WERI-Rb-1 (cell line): Measurements from ENCODE around the gene SLC25A23.

Experiments used
- DNase-seq: peaks from one replicate; pipeline ENCODE4 v3.0.0-alpha.2; 2020
- H3K27ac ChIP-seq: fragments of 250-450 bp; sonication (Bioruptor Pico); 2 replicates; pipeline ENCODE4 v1.5.1; 2020; ENCODE audit warnings: mild to moderate bottlenecking, moderate library complexity
- H3K27me3 ChIP-seq: fragments of 250-450 bp; sonication (Bioruptor Pico); 2 replicates; pipeline ENCODE4 v1.5.1; 2021; ENCODE audit warnings: mild to moderate bottlenecking, low read depth, moderate library complexity; ENCODE audit not compliant: insufficient read depth, severe bottlenecking
- H3K36me3 ChIP-seq: fragments of 250-450 bp; sonication (Bioruptor Pico); 2 replicates; pipeline ENCODE4 v1.5.1; 2020; ENCODE audit warnings: mild to moderate bottlenecking, moderate library complexity
- H3K4me3 ChIP-seq: 2 replicates; pipeline ENCODE4 v1.5.1; 2011; ENCODE audit warnings: low read depth, mild to moderate bottlenecking, control low read depth, low read length
- H3K9me3 ChIP-seq: fragments of 250-450 bp; sonication (Bioruptor Pico); 2 replicates; pipeline ENCODE4 v1.5.1; 2021; ENCODE audit warnings: mild to moderate bottlenecking, moderate library complexity; ENCODE audit not compliant: severe bottlenecking
- TF ChIP-seq, protein P1 (sequence below): IDR thresholded peaks from 2 replicates; pipeline ENCODE4 v1.5.1; 2011; ENCODE audit warnings: low read depth, mild to moderate bottlenecking, control low read depth, inconsistent platforms, low read length

The SLC25A23 gene

DNA sequence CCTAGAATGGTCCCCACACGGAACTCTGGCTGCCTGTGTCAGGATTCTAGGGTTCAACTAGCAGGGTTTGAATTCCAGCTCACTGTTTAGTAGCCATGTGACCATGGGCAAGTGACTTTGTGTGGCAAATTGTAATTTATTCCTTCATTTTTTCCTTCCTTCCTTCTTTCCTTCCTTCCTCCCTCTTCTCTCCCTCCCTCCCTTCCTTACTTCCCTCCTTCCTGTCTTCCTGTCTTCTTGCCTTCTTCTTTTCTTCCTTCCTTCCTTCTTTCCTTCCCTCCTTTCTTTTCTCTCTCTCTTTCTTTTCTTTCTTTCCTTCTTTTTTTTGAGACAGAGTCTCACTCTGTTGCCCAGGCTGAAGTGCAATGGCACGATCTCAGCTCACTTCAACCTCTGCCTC, 30.5 kb upstream of the SLC25A23 start:
- no peak for DNase-seq
- Histone ChIP-seq H3K36me3 (no peaks in the 10 kb centered on the region), H3K9me3 (peaks cover 3% of the 10 kb centered on the region), H3K27me3 (no peaks in the 10 kb centered on the region), H3K4me3 (no peak overlapping the region), H3K27ac (no peak overlapping the region)
- TF ChIP-seq, protein P1, sequence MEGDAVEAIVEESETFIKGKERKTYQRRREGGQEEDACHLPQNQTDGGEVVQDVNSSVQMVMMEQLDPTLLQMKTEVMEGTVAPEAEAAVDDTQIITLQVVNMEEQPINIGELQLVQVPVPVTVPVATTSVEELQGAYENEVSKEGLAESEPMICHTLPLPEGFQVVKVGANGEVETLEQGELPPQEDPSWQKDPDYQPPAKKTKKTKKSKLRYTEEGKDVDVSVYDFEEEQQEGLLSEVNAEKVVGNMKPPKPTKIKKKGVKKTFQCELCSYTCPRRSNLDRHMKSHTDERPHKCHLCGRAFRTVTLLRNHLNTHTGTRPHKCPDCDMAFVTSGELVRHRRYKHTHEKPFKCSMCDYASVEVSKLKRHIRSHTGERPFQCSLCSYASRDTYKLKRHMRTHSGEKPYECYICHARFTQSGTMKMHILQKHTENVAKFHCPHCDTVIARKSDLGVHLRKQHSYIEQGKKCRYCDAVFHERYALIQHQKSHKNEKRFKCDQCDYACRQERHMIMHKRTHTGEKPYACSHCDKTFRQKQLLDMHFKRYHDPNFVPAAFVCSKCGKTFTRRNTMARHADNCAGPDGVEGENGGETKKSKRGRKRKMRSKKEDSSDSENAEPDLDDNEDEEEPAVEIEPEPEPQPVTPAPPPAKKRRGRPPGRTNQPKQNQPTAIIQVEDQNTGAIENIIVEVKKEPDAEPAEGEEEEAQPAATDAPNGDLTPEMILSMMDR: no peak

DNA sequence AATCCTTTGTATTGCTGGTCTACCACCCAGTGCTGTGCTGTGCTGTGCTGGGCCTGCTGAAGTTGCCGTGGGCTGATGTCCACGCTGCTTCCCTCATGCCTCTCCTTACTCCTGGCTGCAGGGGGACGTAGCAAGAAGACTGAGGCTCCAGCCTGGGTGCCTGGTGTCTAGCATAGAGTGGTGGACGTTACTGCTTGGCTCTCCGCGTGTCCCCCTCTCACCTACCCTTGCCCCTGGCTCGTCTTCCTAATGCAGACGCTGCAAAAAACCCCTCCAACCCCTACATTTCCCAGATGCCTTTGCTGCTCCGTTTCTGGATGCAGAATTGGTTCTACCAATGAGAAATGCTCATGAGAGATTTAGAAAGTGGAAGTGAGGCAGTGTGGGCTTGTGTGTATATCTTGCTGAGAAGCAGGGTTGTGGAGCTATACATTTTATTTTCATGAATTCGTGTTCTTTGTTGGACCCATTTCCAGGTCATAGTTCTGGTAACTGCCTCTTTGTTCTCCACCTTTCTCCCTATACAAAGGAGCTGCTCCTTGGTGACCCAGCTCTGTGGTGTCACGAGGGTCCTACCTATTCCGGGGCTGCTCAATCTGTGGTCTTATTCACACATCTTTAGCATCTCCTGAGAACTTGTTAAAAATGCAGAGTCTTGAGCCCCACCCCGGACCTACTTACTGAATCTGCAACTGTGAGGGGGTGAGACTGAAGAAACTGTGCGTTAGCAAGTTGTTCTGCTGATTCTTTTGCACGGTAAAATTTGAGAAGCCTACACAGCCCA, 29.9 kb upstream of the SLC25A23 start:
- TF ChIP-seq, protein P1: no peak
- H3K36me3 ChIP-seq: no peaks in the 10 kb centered on the region
- H3K27ac ChIP-seq: no peak overlapping the region
- peaks cover 3% of the 10 kb centered on the region for H3K9me3 ChIP-seq
- no peaks in the 10 kb centered on the region for H3K27me3 ChIP-seq
- no peak for DNase-seq
- no peak overlapping the region for H3K4me3 ChIP-seq

DNA sequence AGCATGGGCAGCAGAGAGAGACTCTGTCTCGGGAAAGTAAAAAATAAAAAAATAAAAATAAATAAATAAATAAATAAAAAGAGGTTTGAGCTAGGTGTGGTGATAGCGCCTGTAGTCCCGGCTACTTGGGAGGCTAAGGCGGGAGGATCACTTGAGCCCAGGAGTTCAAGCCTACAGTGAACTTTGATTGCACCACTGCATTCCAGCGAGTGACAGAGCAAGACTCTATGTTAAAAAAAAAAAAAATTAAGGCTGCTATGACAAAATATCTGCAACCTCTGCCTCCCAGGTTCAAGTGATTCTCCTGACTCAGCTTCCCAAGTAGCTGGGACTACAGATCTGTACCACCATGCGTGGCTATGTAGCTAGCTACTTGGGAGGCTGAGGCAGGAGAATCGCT, 25.2 kb upstream of the SLC25A23 start:
- H3K4me3 ChIP-seq: no peak overlapping the region
- H3K27ac ChIP-seq: no peak overlapping the region
- no peak for DNase-seq
- no peaks in the 10 kb centered on the region for H3K36me3 ChIP-seq
- TF ChIP-seq, protein P1: no peak
- H3K27me3 ChIP-seq: no peaks in the 10 kb centered on the region
- no peaks in the 10 kb centered on the region for H3K9me3 ChIP-seq

DNA sequence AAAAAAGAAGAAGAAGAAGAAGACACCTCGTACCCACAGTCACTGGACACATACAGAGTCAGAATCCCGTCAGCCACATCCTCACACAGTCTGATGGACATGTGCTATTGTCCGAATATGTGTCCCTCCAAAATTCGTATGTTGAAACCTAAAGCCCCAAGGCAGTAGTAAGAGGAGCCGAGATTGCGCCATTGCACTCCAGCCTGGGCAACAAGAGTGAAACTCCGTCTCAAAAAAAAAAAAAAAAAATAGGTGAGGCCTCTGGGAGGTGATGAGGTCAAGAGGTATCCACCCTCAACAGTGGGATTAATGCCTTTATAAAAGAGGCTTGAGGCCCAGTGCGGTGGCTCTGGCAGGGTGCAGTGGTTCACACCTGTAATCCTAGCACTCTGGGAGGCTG, 24.6 kb upstream of the SLC25A23 start:
- no peak overlapping the region for H3K27ac ChIP-seq
- no peaks in the 10 kb centered on the region for H3K36me3 ChIP-seq
- TF ChIP-seq, protein P1: no peak
- DNase-seq: no peak
- H3K27me3 ChIP-seq: no peaks in the 10 kb centered on the region
- H3K9me3 ChIP-seq: no peaks in the 10 kb centered on the region
- no peak overlapping the region for H3K4me3 ChIP-seq

DNA sequence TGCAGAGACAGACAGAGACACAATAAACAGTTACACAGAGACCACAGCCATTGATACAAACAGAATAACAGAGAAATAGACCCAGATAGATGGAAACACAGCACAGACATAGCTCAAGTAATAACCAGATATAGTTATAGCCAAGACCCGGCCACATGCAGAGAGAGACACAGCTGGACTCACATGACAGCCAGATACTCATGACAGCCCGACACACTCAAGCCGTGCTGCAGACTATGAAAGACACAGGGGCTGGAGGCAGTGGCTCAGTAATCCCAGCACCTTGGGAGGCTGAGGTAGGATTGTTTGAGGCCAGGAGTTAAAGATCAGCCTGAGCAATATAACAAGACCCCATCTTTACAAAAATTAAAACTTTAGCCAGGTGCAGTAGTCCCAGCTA, 23.6 kb upstream of the SLC25A23 start:
- H3K27me3 ChIP-seq: no peaks in the 10 kb centered on the region
- H3K27ac ChIP-seq: no peak overlapping the region
- H3K4me3 ChIP-seq: no peak overlapping the region
- no peaks in the 10 kb centered on the region for H3K36me3 ChIP-seq
- no peaks in the 10 kb centered on the region for H3K9me3 ChIP-seq
- TF ChIP-seq, protein P1: no peak
- no peak for DNase-seq

DNA sequence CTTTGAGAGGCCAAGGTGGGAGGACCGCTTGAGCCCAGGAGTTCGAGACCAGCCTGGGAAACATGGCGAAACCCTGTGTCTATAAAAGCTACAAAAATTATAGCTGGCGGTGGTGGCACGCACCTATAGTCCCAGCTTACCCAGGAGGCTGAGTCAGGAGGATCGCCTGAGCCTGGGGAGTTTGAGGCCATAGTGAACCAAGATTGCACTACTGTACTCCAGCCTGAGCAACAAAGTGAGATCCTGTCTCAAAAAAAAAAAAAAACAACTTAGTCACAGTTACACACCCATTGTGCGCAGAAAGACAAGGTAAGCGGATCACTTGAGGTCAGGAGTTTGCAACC, 22.7 kb upstream of the SLC25A23 start:
- no peak for DNase-seq
- no peaks in the 10 kb centered on the region for H3K9me3 ChIP-seq
- TF ChIP-seq, protein P1: no peak
- H3K4me3 ChIP-seq: no peak overlapping the region
- H3K36me3 ChIP-seq: no peaks in the 10 kb centered on the region
- H3K27me3 ChIP-seq: no peaks in the 10 kb centered on the region
- H3K27ac ChIP-seq: no peak overlapping the region
